Fibroblast of lung (primary cell): ENCODE results near the gene FAM107B. TPM values are rescaled to one million over a fixed set of nuclear protein-coding genes. Genes with fewer than 3 reads are reported as not detected.
A peak's percentile ranks its signal among the peaks of the same experiment; 100 is the strongest.

ENCODE experiments used
- DNase-seq, 2 donors: peaks; one replicate each; pipeline versions ENCODE4 v3.0.0 to v3.0.0-alpha.2; 2010; ENCODE audit warnings: low read depth in 2 of 2
- H2AFZ ChIP-seq: 2 replicates; pipeline ENCODE4 v1.5.1; 2012; ENCODE audit warnings: low read length, control low read depth, inconsistent platforms
- H3K27ac ChIP-seq: 2 replicates; pipeline ENCODE4 v1.5.1; 2011; ENCODE audit warnings: low read length, control low read depth; ENCODE audit not compliant: insufficient read depth
- H3K27me3 ChIP-seq: 2 replicates; pipeline ENCODE4 v1.5.1; 2011; ENCODE audit warnings: mild to moderate bottlenecking, low read length; ENCODE audit not compliant: control insufficient read depth, insufficient read depth
- H3K36me3 ChIP-seq: 2 replicates; pipeline ENCODE4 v1.5.1; 2011; ENCODE audit warnings: low read length; ENCODE audit not compliant: control insufficient read depth, insufficient read depth
- H3K4me1 ChIP-seq: 2 replicates; pipeline ENCODE4 v1.5.1; 2011; ENCODE audit warnings: low read length; ENCODE audit not compliant: control insufficient read depth, insufficient read depth; ENCODE audit errors: extremely low read depth
- H3K4me2 ChIP-seq: 2 replicates; pipeline ENCODE4 v1.5.1; 2011; ENCODE audit warnings: low read length, control low read depth; ENCODE audit not compliant: insufficient read depth; ENCODE audit errors: extremely low read depth
- H3K4me3 ChIP-seq, 4 experiments: fragments of 200-600 bp in 1 of 4; sonication (generic) in 1 of 4; replicated peaks in 1 of 4; 2 replicates each; pipeline ENCODE4 v1.5.1; 2011 to 2016; ENCODE audit warnings: low read length in 4 of 4, low read depth in 3 of 4, mild to moderate bottlenecking in 3 of 4, control low read depth in 2 of 4, inconsistent platforms in 1 of 4, mixed read lengths in 1 of 4; ENCODE audit not compliant: insufficient read depth in 1 of 4; ENCODE audit errors: control extremely low read depth in 1 of 4
- H3K79me2 ChIP-seq: 2 replicates; pipeline ENCODE4 v1.5.1; 2012; ENCODE audit warnings: mild to moderate bottlenecking, low read length, inconsistent platforms; ENCODE audit not compliant: control insufficient read depth, insufficient read depth
- H3K9ac ChIP-seq: 2 replicates; pipeline ENCODE4 v1.5.1; 2011; ENCODE audit warnings: mild to moderate bottlenecking, low read length, control low read depth; ENCODE audit not compliant: insufficient read depth
- H3K9me3 ChIP-seq: 2 replicates; pipeline ENCODE4 v1.5.1; 2012; ENCODE audit warnings: low read depth, low read length; ENCODE audit not compliant: control insufficient read depth, insufficient read depth
- H4K20me1 ChIP-seq: 2 replicates; pipeline ENCODE4 v1.5.1; 2011; ENCODE audit warnings: low read length; ENCODE audit not compliant: control insufficient read depth, insufficient read depth; ENCODE audit errors: extremely low read depth
- CTCF ChIP-seq, 2 donors: IDR thresholded peaks in 1 of 2; conservative IDR thresholded peaks in 1 of 2; 1 replicate in 1 of 2; 2 replicates in 1 of 2; pipeline ENCODE4 v1.5.1; 2011 to 2012; ENCODE audit warnings: low read length in 2 of 2, control low read depth in 1 of 2, inconsistent platforms in 1 of 2, low read depth in 1 of 2, mild to moderate bottlenecking in 1 of 2
- EZH2 ChIP-seq: IDR thresholded peaks from 2 replicates; pipeline ENCODE4 v1.5.1; 2012; ENCODE audit warnings: low read length, control low read depth, mild to moderate bottlenecking; ENCODE audit errors: missing control alignments
- polyA plus RNA-seq, 2 donors: library from polyadenylated mRNA; depleted of rRNA in 1 of 2; stranded (reverse) in 1 of 2; unstranded in 1 of 2; fragments of >200 nt; gene quantifications; 2 replicates each; pipeline ENCODE4 v1.2.1, GENCODE V29; 2011 to 2012; ENCODE audit warnings: missing spikeins in 1 of 2
- total RNA-seq: library from RNA; depleted of rRNA; stranded (reverse); fragments of >200 nt; gene quantifications from 2 replicates; pipeline ENCODE4 v1.2.1, GENCODE V29; 2014

FAM107B gene
- total and polyA plus RNA-seq, 2 donors (not counting 1 experiment from before 2014, with no cell fraction given): 29.0 to 36.0 TPM

- Histone ChIP-seq H3K36me3 (peaks cover 2% of the 10 kb centered on the region), H3K9ac (no peak overlapping the region), H3K4me1 (peaks cover 6% of the 10 kb centered on the region), H4K20me1 (no peaks in the 10 kb centered on the region), H3K4me2 (no peak overlapping the region), H3K27me3 (no peaks in the 10 kb centered on the region), H3K4me3 (no peak overlapping the region), H2AFZ (no peak overlapping the region), H3K9me3 (no peaks in the 10 kb centered on the region), H3K27ac (peak overlapping the region; percentile 48), H3K79me2 (peaks cover 22% of the 10 kb centered on the region)
- no peak for DNase-seq
- TF ChIP-seq CTCF (conservative IDR thresholded peaks at IDR 0.05 in 1 of 2, IDR thresholded peaks at IDR 0.05 in 1 of 2; ENCODE audit: low read depth in 1 of 2, low read length in 2 of 2): no peak
- no peak for TF ChIP-seq EZH2
Observed at GRCh38 chr10:14548970-14549369, 225.7 kb downstream of the FAM107B start.

- DNase-seq: no peak
- H3K36me3 ChIP-seq: peaks cover 2% of the 10 kb centered on the region
Observed at GRCh38 chr10:14548474-14548873, 226.2 kb downstream of the FAM107B start.

GRCh38 chr10:14547816-14548215, 226.9 kb downstream of the FAM107B start:
- Histone ChIP-seq H3K79me2 (peaks cover 27% of the 10 kb centered on the region), H3K4me1 (peaks cover 6% of the 10 kb centered on the region), H4K20me1 (no peaks in the 10 kb centered on the region), H3K4me3 (no peak overlapping the region), H3K4me2 (no peak overlapping the region), H3K36me3 (peaks cover 2% of the 10 kb centered on the region), H3K27me3 (no peaks in the 10 kb centered on the region), H3K9ac (no peak overlapping the region), H3K27ac (no peak overlapping the region), H2AFZ (no peak overlapping the region), H3K9me3 (no peaks in the 10 kb centered on the region)
- DNase-seq: no peak
- TF ChIP-seq CTCF (conservative IDR thresholded peaks at IDR 0.05 in 1 of 2, IDR thresholded peaks at IDR 0.05 in 1 of 2; ENCODE audit: low read depth in 1 of 2, low read length in 2 of 2) (no peak), EZH2 (no peak)

More at GRCh38 chr10:14548474-14548873, 226.2 kb downstream of the FAM107B start:
- Histone ChIP-seq H2AFZ (no peak overlapping the region), H3K4me2 (no peak overlapping the region), H4K20me1 (no peaks in the 10 kb centered on the region), H3K79me2 (peaks cover 25% of the 10 kb centered on the region), H3K27me3 (no peaks in the 10 kb centered on the region), H3K9me3 (no peaks in the 10 kb centered on the region), H3K4me3 (no peak overlapping the region), H3K4me1 (peaks cover 6% of the 10 kb centered on the region), H3K27ac (no peak overlapping the region), H3K9ac (no peak overlapping the region)
- TF ChIP-seq CTCF (conservative IDR thresholded peaks at IDR 0.05 in 1 of 2, IDR thresholded peaks at IDR 0.05 in 1 of 2; ENCODE audit: low read depth in 1 of 2, low read length in 2 of 2) (no peak), EZH2 (no peak)
